ENCODE results near the gene WNT7B.
A peak's percentile ranks its signal among the peaks of the same experiment; 100 is the strongest.

The WNT7B gene

DNA sequence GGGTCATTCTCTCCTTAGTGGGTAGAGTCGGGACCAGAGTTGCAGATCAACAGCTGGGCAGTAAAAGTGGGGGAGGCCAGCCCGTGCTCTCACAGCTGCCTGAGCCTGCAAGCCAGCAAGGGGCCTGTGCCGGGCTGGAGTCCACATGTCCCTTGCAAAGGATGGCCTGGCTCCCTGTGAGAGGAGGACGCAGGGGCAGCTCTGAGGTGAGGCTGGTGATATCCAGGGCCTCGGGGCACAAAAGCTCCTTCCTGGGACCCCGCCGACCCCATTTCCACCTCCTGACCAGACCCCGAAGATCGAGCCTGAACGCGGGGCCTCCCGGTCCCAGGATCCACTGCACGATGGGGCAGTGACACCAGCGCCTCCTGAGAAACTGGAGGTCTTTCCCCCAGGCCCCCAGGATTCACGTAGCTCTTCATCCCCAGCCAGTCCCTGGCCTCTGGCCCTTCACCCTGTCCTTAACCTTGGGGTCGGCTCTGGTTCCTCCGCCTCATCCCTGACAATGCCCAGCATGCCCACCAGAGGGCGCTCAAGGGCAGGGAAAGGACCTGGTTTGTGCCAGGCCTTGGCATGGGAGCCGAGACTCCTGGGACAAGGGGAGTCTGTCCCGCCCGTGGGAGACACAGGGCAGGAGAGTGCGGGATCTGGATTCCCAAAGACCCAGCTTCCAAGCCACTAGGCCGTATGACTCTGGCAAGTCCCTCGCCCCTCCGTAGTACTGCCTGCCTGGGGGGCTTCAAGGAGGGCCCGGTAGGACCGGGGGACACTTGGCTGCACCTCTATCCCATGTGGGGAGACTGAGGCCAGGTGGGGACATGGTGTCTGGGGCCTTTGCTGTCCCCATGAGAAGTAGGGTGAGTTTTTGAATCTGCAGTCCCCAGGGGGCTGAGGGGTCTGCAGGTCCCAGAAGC is 17.8 kb upstream of the WNT7B start:
- H3K18ac ChIP-seq (ENCODE audit: low read length), result no peak overlapping the region
- H4K5ac ChIP-seq (ENCODE audit: low read length), result no peak overlapping the region
- no peak overlapping the region for H3K9ac ChIP-seq (ENCODE audit: low read length)
- no peaks in the 10 kb centered on the region for H3K27me3 ChIP-seq (ENCODE audit: insufficient read depth, low read length, poor library complexity)
- no peak overlapping the region for H3K56ac ChIP-seq (ENCODE audit: low read length)
- H3K4me2 ChIP-seq (ENCODE audit: low read length), result no peak overlapping the region
- no peak overlapping the region for H3K4me3 ChIP-seq (ENCODE audit: low read length)
- no peak overlapping the region for H3K4ac ChIP-seq (ENCODE audit: low read depth, low read length)
- no CpG with 5 or more reads among the region's 27 CpGs for WGBS (ENCODE audit: extremely low coverage, insufficient coverage, low lambda C conversion rate)
- H3K79me1 ChIP-seq (ENCODE audit: low read length), result no peaks in the 10 kb centered on the region
- H3K4me1 ChIP-seq (ENCODE audit: control insufficient read depth, low read depth, low read length), result no peaks in the 10 kb centered on the region
- H2AK5ac ChIP-seq (ENCODE audit: low read length), result no peak overlapping the region
- no peak overlapping the region for H3K27ac ChIP-seq (ENCODE audit: low read depth, low read length)
- H2BK15ac ChIP-seq (replicated peaks; ENCODE audit: low read depth), result no peak overlapping the region
- H2BK120ac ChIP-seq (ENCODE audit: low read depth, low read length), result no peak overlapping the region
- H2BK5ac ChIP-seq (ENCODE audit: low read length), result no peak overlapping the region
- DNase-seq, result peak; percentile 64
- no peaks in the 10 kb centered on the region for H3K79me2 ChIP-seq (ENCODE audit: control insufficient read depth, insufficient read depth, low read length)
- H3K23ac ChIP-seq (ENCODE audit: low read length), result no peak overlapping the region
- no peak overlapping the region for H4K8ac ChIP-seq (ENCODE audit: low read depth, low read length)
- no peaks in the 10 kb centered on the region for H3K36me3 ChIP-seq (ENCODE audit: control insufficient read depth, insufficient read depth, low read length)

DNA sequence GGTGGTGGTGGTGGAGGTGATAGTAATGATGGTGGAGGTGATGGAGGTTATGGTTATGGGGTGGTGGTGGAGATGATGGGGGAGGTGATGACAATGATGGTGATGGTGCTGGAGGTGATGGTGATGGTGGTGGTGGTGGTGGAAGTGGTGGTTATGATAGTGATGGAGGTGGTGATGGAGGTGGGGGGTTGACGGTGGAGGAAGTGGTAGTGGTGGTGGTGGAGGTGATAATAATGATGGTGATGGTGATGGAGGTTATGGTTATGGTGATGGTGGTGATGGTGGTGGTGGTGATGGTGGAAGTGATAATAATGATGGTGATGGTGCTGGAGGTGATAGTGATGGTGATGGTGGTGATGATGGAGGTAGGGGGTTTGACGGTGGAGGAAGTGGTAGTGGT is 16.9 kb upstream of the WNT7B start:
- Histone ChIP-seq H3K9ac (ENCODE audit: low read length) (no peak overlapping the region), H3K79me2 (ENCODE audit: control insufficient read depth, insufficient read depth, low read length) (no peaks in the 10 kb centered on the region), H2AK5ac (ENCODE audit: low read length) (no peak overlapping the region), H3K27me3 (ENCODE audit: insufficient read depth, low read length, poor library complexity) (no peaks in the 10 kb centered on the region), H3K36me3 (ENCODE audit: control insufficient read depth, insufficient read depth, low read length) (no peaks in the 10 kb centered on the region), H2BK120ac (ENCODE audit: low read depth, low read length) (no peak overlapping the region), H3K4me1 (ENCODE audit: control insufficient read depth, low read depth, low read length) (no peaks in the 10 kb centered on the region), H3K18ac (ENCODE audit: low read length) (no peak overlapping the region), H2BK5ac (ENCODE audit: low read length) (no peak overlapping the region), H3K56ac (ENCODE audit: low read length) (no peak overlapping the region), H3K79me1 (ENCODE audit: low read length) (no peaks in the 10 kb centered on the region), H3K23ac (ENCODE audit: low read length) (no peak overlapping the region), H2BK15ac (replicated peaks; ENCODE audit: low read depth) (no peak overlapping the region), H3K4ac (ENCODE audit: low read depth, low read length) (no peak overlapping the region), H3K4me2 (ENCODE audit: low read length) (no peak overlapping the region), H4K8ac (ENCODE audit: low read depth, low read length) (no peak overlapping the region), H3K4me3 (ENCODE audit: low read length) (no peak overlapping the region), H3K27ac (ENCODE audit: low read depth, low read length) (no peak overlapping the region), H4K5ac (ENCODE audit: low read length) (no peak overlapping the region)
- WGBS (ENCODE audit: extremely low coverage, insufficient coverage, low lambda C conversion rate), result no CpG with 5 or more reads among the region's 2 CpGs
- DNase-seq, result no peak

- Histone ChIP-seq H3K18ac (ENCODE audit: low read length) (no peak overlapping the region), H3K27me3 (ENCODE audit: insufficient read depth, low read length, poor library complexity) (no peaks in the 10 kb centered on the region), H3K4me2 (ENCODE audit: low read length) (no peak overlapping the region), H2BK5ac (ENCODE audit: low read length) (no peak overlapping the region), H2AK5ac (ENCODE audit: low read length) (no peak overlapping the region), H3K36me3 (ENCODE audit: control insufficient read depth, insufficient read depth, low read length) (no peaks in the 10 kb centered on the region), H3K23ac (ENCODE audit: low read length) (no peak overlapping the region), H3K4me1 (ENCODE audit: control insufficient read depth, low read depth, low read length) (no peaks in the 10 kb centered on the region), H4K8ac (ENCODE audit: low read depth, low read length) (no peak overlapping the region), H3K9ac (ENCODE audit: low read length) (no peak overlapping the region), H3K79me2 (ENCODE audit: control insufficient read depth, insufficient read depth, low read length) (no peaks in the 10 kb centered on the region), H3K56ac (ENCODE audit: low read length) (no peak overlapping the region), H2BK120ac (ENCODE audit: low read depth, low read length) (no peak overlapping the region), H2BK15ac (replicated peaks; ENCODE audit: low read depth) (no peak overlapping the region), H3K27ac (ENCODE audit: low read depth, low read length) (no peak overlapping the region), H3K79me1 (ENCODE audit: low read length) (no peaks in the 10 kb centered on the region), H4K5ac (ENCODE audit: low read length) (no peak overlapping the region), H3K4ac (ENCODE audit: low read depth, low read length) (no peak overlapping the region), H3K4me3 (ENCODE audit: low read length) (no peak overlapping the region)
- DNase-seq, result no peak
- WGBS (ENCODE audit: extremely low coverage, insufficient coverage, low lambda C conversion rate), result no CpG with 5 or more reads among the region's 5 CpGs
Observed at GRCh38 chr22:45993143-45993692, 16.3 kb upstream of the WNT7B start.

DNA sequence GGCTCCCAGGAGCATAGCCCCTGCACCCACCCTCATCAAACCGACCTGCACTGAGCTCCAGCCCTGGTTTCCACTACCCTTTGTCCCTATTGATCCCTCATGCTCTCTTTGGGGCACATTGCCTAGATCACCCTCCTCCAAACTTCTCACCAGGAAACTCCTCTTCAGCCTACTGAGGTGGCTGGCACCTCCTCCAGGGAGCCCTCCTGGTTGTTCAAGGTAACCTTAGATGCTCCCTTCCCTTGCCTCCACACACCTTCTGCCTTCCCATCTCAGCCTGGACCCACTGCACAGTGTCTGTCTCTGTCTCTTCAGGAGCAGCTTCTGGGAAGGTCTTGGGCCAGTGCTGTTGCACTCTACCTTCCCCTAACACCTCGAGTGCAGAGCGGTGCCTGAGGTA is 15.8 kb upstream of the WNT7B start:
- Histone ChIP-seq H3K36me3 (ENCODE audit: control insufficient read depth, insufficient read depth, low read length) (no peaks in the 10 kb centered on the region), H4K8ac (ENCODE audit: low read depth, low read length) (no peak overlapping the region), H3K23ac (ENCODE audit: low read length) (no peak overlapping the region), H3K27ac (ENCODE audit: low read depth, low read length) (no peak overlapping the region), H3K4me1 (ENCODE audit: control insufficient read depth, low read depth, low read length) (no peaks in the 10 kb centered on the region), H2BK15ac (replicated peaks; ENCODE audit: low read depth) (no peak overlapping the region), H3K27me3 (ENCODE audit: insufficient read depth, low read length, poor library complexity) (no peaks in the 10 kb centered on the region), H2AK5ac (ENCODE audit: low read length) (no peak overlapping the region), H3K9ac (ENCODE audit: low read length) (no peak overlapping the region), H3K79me1 (ENCODE audit: low read length) (no peaks in the 10 kb centered on the region), H3K4ac (ENCODE audit: low read depth, low read length) (no peak overlapping the region), H2BK120ac (ENCODE audit: low read depth, low read length) (no peak overlapping the region), H3K56ac (ENCODE audit: low read length) (no peak overlapping the region), H3K4me2 (ENCODE audit: low read length) (no peak overlapping the region), H2BK5ac (ENCODE audit: low read length) (no peak overlapping the region), H4K5ac (ENCODE audit: low read length) (no peak overlapping the region), H3K18ac (ENCODE audit: low read length) (no peak overlapping the region), H3K4me3 (ENCODE audit: low read length) (no peak overlapping the region), H3K79me2 (ENCODE audit: control insufficient read depth, insufficient read depth, low read length) (no peaks in the 10 kb centered on the region)
- DNase-seq, result no peak
- WGBS (ENCODE audit: extremely low coverage, insufficient coverage, low lambda C conversion rate), result no CpG with 5 or more reads among the region's 3 CpGs

- H2BK120ac ChIP-seq (ENCODE audit: low read depth, low read length), result no peak overlapping the region
- H3K4me2 ChIP-seq (ENCODE audit: low read length), result no peak overlapping the region
- no peak overlapping the region for H2BK15ac ChIP-seq (replicated peaks; ENCODE audit: low read depth)
- H3K4me3 ChIP-seq (ENCODE audit: low read length), result no peak overlapping the region
- no peak overlapping the region for H2BK5ac ChIP-seq (ENCODE audit: low read length)
- no peak overlapping the region for H4K5ac ChIP-seq (ENCODE audit: low read length)
- no peak overlapping the region for H3K27ac ChIP-seq (ENCODE audit: low read depth, low read length)
- no peaks in the 10 kb centered on the region for H3K79me1 ChIP-seq (ENCODE audit: low read length)
- H3K56ac ChIP-seq (ENCODE audit: low read length), result no peak overlapping the region
- no peaks in the 10 kb centered on the region for H3K36me3 ChIP-seq (ENCODE audit: control insufficient read depth, insufficient read depth, low read length)
- H3K23ac ChIP-seq (ENCODE audit: low read length), result no peak overlapping the region
- no peaks in the 10 kb centered on the region for H3K79me2 ChIP-seq (ENCODE audit: control insufficient read depth, insufficient read depth, low read length)
- no peak overlapping the region for H3K4ac ChIP-seq (ENCODE audit: low read depth, low read length)
- H3K27me3 ChIP-seq (ENCODE audit: insufficient read depth, low read length, poor library complexity), result no peaks in the 10 kb centered on the region
- no CpG with 5 or more reads among the region's 7 CpGs for WGBS (ENCODE audit: extremely low coverage, insufficient coverage, low lambda C conversion rate)
- no peaks in the 10 kb centered on the region for H3K4me1 ChIP-seq (ENCODE audit: control insufficient read depth, low read depth, low read length)
- H2AK5ac ChIP-seq (ENCODE audit: low read length), result no peak overlapping the region
- H3K18ac ChIP-seq (ENCODE audit: low read length), result no peak overlapping the region
- H4K8ac ChIP-seq (ENCODE audit: low read depth, low read length), result no peak overlapping the region
- no peak for DNase-seq
- H3K9ac ChIP-seq (ENCODE audit: low read length), result no peak overlapping the region
Observed at GRCh38 chr22:45991098-45991497, 14.1 kb upstream of the WNT7B start.
